ENCODE measurements around the gene NTF4.
"Not testable (repeated sequence)": the region's sequence is repeated elsewhere in the genome, so short reads cannot be mapped to it uniquely, and the experiment has no call there.

NTF4 gene

DNA sequence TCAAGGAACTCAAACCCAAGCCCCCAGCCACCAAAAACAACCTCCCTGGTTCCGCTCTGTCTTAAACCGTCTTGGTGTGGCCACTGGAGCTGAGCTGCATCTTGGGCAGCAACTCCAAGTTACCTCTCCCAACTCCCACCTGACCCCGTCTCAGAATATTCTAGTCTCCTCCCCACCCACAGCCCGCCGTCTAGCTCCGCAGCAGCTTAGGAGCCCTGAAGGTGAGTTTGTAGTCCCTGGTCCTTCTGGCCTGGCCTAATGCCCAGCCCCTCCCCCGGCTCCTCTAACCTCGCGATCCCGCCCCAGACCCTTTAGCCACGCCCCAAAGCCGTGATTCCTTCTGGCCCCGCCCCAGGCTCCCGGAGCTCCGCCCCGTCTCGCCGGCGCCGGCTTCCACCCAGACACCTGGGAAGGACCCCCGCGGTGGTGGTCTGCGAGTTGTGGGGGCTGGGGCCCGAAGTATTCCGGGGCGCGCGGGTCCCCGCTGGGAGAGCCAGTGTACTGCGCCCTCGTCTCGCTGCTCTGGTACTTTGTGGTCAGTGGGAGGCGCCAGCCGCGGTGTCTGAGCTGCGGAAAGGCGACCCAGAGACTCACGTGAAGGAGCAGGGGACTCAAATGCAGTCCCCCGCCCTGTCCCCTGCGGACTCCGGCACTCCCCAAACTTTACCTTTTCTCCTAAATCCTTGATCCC lies 45.2 kb downstream of the NTF4 start:
- DNase-seq, result peak; percentile 51

DNA sequence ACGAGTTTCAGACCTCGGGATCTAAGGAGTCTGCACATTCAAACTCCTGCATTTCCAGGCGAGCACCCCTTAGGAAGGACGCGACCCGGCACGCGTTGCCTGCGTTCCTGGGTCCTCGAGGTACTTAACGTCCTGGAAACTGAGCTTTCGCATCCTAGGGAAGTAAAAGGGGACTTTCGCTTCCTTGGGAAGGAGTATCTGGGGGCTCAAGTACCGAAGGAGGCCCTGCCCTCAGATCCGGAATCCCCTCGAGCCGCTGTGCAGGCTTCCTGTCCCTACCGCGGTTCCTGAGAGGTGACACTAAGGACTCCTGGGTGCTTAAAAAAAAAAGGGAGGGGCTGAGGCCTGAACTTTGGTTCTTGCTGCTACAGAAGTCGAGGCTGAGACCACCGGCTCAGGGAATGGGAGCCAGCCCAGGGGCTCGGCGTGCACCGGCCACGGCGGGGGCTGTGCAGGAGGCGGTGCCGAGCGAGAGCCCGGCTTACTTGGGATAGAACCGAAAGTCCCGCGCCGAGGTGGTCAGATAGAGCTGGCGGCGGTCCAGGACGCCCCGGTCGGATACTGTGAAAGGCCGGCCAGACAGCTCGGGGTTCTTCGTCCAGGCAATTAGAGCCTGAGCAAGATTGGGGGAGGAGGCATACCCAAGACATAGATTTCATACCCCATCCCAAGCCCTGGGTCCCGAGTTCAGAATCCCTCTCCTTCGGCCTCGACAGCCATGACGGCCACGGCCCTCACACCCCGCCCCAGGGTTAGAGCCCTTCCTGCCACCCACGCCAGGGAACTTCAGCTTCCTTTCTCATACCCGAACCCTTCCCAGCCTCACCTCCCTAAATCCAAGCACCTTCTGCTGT lies 46.0 kb downstream of the NTF4 start:
- not testable (repeated sequence) for DNase-seq

DNA sequence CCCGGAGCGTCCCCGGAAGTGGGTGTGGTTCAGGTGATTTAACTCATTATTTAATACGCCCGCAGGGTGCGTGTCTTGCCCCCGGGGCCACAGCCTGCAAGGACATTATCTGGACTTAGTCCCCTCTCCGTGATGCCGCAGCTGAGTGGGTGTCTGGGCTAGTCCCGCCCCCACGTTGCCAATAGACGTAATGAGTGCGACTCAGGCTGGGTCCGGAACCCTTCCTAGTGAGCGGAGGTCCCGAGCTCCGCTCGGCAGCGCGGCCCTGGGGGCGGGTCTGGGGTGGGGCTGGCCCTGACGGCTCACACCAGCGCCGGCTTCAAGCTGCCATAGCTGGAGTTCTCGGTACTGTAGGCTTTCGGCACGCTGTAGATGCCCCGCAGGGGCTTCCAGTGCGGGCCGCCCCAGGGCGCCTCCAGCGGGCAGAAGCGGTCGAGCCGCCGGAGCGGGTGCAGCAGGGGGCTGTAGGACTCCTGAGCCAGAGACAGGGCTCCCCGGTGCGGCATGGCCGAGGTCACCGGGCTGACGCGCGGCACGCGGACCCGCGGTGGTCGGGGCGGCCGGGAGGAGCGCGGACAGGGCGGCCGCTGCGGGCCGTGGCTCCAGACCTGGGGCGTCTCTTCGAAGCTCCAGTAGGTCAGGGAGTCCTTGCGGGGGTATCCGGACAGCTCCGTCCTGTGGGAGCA lies 46.8 kb downstream of the NTF4 start:
- DNase-seq, result no peak

DNA sequence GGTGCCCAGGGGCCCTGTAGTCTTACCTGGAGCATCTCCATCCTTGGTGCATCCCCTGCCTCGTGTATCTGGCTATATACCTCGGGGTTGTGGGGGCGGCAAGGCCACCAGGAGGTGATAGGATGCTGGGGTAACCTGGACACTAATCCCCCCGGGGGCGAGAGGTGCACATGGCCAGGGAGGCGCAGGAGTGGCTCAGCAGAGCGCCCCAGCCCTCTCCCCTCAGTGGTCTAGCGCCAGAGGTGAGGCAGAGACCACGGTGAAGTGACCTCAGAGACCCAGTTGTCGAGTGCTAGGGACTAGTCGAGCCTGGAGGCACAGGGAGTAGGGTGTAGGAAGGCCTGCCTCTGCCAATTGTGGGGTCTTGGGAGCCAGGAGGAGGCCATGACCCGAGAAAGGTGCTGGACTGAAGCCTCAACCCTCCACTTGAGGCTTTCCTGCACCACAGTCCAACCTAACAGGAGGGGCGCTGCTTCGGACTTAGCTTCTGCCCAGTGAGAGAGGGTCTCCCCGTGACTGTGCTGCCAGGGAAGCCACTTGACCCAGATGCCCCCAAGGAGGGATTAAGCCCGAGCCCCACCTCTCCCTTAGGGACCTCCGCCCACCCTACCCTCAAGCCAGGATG lies 47.5 kb downstream of the NTF4 start, which contains the start of gene LHB:
TSS of gene LHB (minus strand) at position 51 of the 625 bp plus-strand sequence. CDS start at position 41, 10 bp downstream.
- DNase-seq, result no peak

DNA sequence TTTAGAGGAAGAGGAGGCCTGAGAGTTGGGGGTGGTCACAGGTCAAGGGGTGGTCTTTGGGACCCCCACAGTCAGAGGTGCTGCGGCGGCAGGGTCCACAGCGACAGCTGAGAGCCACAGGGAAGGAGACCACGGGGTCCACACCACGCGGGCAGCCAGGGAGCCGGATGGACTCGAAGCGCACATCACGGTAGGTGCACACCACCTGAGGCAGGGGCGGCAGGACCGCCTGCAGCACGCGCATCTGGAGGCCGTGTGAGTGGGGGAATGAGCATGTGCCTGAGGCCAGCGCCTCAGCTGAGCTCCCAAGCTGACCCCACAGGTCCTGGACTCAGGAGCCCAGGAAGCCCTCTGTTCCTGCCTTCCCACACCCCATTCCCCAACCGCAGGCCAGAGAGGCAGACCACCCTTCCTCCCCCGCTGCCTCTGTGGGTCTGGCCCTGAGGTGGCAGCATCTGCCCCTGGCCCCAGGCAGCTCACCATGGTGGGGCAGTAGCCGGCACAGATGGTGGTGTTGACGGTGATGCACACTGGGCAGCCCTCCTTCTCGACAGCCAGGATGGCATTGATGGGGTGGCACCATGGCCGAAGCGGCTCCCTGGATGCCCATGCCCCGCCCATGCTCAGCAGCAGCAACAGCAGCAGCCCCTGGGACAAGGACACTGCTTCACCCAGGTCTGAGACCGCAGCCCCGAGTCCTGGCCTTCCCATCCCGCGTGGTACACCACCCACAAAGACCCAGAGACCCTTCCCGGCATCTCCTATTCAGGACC lies 48.4 kb downstream of the NTF4 start:
- DNase-seq, result no peak

DNA sequence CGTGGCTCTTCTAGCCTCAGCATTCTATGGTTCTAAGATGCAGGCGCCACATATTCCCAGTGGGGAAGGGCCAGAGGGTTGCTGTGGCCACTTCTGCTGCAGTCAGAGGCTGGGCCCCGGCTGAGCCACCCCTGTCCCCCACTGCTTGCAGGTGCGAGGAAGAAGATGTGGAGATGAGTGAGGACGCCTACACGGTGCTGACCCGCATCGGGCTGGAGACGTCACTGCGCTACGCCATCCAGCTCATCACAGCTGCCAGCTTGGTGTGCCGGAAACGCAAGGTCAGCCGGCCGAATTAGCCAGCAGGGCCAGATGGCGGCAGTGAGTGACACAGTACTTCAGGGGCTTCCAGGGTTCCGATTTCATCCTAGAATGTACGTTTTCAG lies 49.8 kb downstream of the NTF4 start:
- no peak for DNase-seq

DNA sequence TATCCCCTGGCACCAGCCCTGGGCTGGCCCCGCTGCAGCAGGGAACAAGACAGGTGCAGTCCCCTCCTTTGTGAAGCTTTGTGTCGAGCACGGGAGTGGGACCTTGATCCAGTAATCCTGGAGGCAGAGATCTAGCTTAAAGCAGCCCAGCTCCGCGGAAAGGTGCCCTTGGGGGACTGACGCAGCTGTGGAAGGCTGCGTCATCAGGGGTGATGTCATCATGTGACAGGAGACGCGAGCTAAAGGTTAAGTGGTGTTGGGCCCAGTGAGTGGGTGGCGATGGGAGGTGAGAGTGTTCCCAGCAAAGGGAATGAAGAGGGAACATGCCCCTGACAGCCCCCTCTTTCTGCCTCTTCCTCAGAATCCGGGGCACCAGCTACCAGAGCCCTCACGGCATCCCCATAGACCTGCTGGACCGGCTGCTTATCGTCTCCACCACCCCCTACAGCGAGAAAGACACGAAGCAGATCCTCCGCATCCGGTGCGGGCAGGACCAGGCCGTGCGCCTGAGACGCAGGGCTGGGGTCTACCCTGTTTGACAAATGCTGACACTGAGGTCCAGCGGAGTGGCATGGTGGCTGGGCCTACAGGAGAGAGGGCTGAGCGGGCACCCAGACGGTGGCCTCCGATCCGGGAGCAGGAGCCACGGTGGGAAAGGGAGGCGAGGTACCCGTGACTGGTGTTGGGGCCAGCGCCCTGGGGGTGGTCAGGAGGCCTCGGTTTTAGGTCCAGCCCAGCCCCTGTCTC lies 50.3 kb downstream of the NTF4 start:
- no peak for DNase-seq

DNA sequence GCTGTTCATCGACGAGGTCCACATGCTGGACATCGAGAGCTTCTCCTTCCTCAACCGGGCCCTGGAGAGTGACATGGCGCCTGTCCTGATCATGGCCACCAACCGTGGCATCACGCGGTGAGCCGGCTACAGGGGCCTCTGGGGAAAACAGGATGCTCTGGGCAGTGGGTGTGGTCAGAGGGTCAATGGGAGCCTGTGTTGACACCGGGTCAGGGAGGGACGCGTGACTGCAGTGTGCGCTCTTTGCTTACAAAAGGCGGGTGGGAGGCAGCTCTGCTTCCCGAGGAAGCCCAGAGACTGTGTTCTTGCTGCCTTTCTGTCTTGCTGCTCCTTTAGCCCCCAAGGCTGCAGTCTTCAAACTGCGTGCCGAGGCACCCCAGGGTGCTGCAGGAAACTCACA lies 53.4 kb downstream of the NTF4 start:
- no peak for DNase-seq

Data from NCI-H2107 (cell line).